ENCODE measurements around the gene ABCC1.

Gene ABCC1

DNA sequence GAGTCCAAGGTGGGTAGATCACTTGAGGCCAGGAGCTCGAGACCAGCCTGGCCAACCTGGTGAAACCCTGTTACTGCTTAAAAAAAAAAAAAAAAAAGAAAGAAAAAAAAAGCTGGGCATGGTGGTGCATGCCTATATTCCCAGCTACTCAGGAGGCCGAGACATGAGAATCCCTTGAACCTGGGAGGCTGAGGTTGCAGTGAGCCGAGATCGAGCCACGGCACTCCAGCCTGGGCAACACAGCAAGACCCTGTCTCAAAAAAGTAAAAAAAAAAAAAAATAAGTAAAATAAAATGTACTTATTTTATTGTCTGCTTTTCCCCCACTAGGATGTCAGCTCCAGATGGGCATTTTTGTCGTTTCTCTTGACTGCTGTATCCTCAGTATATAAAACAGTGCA, 107.7 kb downstream of the ABCC1 start:
- no peak overlapping the region for H3K4me3 ChIP-seq (ENCODE audit: low read depth, low read length)
- TF ChIP-seq, protein P1, sequence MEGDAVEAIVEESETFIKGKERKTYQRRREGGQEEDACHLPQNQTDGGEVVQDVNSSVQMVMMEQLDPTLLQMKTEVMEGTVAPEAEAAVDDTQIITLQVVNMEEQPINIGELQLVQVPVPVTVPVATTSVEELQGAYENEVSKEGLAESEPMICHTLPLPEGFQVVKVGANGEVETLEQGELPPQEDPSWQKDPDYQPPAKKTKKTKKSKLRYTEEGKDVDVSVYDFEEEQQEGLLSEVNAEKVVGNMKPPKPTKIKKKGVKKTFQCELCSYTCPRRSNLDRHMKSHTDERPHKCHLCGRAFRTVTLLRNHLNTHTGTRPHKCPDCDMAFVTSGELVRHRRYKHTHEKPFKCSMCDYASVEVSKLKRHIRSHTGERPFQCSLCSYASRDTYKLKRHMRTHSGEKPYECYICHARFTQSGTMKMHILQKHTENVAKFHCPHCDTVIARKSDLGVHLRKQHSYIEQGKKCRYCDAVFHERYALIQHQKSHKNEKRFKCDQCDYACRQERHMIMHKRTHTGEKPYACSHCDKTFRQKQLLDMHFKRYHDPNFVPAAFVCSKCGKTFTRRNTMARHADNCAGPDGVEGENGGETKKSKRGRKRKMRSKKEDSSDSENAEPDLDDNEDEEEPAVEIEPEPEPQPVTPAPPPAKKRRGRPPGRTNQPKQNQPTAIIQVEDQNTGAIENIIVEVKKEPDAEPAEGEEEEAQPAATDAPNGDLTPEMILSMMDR (conservative IDR thresholded peaks at IDR 0.05; ENCODE audit: low read depth, low read length), result no peak

GRCh38 chr16:16059160-16059559, 109.7 kb downstream of the ABCC1 start:
- TF ChIP-seq, protein P1 (conservative IDR thresholded peaks at IDR 0.05; ENCODE audit: low read depth, low read length), result no peak
- H3K4me3 ChIP-seq (ENCODE audit: low read depth, low read length), result no peak overlapping the region
- no peak for DNase-seq (ENCODE audit: low read depth)

More for the DNA sequence above, 107.7 kb downstream of the ABCC1 start:
- DNase-seq (ENCODE audit: low read depth), result no peak

- no peak for DNase-seq (ENCODE audit: low read depth)
- no peak overlapping the region for H3K4me3 ChIP-seq (ENCODE audit: low read depth, low read length)
- TF ChIP-seq, protein P1 (conservative IDR thresholded peaks at IDR 0.05; ENCODE audit: low read depth, low read length), result no peak
These were observed 110.6 kb downstream of the ABCC1 start for GRCh38 chr16:16059895-16060590.

- DNase-seq (ENCODE audit: low read depth), result no peak
- H3K4me3 ChIP-seq (ENCODE audit: low read depth, low read length), result no peak overlapping the region
- TF ChIP-seq, protein P1 (conservative IDR thresholded peaks at IDR 0.05; ENCODE audit: low read depth, low read length), result peak; percentile 29
These were observed 112.9 kb downstream of the ABCC1 start for GRCh38 chr16:16062023-16062937.

GRCh38 chr16:16063683-16064082, 114.3 kb downstream of the ABCC1 start:
- no peak for DNase-seq (ENCODE audit: low read depth)
- H3K4me3 ChIP-seq (ENCODE audit: low read depth, low read length), result no peak overlapping the region
- TF ChIP-seq, protein P1 (conservative IDR thresholded peaks at IDR 0.05; ENCODE audit: low read depth, low read length), result no peak

- no peak for DNase-seq (ENCODE audit: low read depth)
- no peak overlapping the region for H3K4me3 ChIP-seq (ENCODE audit: low read depth, low read length)
- TF ChIP-seq, protein P1 (conservative IDR thresholded peaks at IDR 0.05; ENCODE audit: low read depth, low read length), result no peak
These were observed 115.5 kb downstream of the ABCC1 start for GRCh38 chr16:16064874-16065384.

All from choroid plexus epithelial cell (primary cell).